A549 (cell line): ENCODE results near the gene DMRT1. TPM values are rescaled to one million over a fixed set of nuclear protein-coding genes. Genes with fewer than 3 reads are reported as not detected.

Experiments
- ATAC-seq, 2 experiments: fragments of 200-7000 bp in 1 of 2; fragments of >200 bp in 1 of 2; cut with Nextera tagmentation in 1 of 2; cut with Tn5 transposase in 1 of 2; 3 replicates each; pipeline versions ENCODE4 v1.8.0 to v1.9.1; 2018 to 2020; ENCODE audit warnings: mild to moderate bottlenecking in 1 of 2, moderate library complexity in 1 of 2
- CTCF ChIA-PET: fragments of 300-600 bp; sonication (Branson Sonifier 250); formaldehyde crosslinking; extraction: SDS; loops from one replicate; lab custom pipeline; 2021; ENCODE audit warnings: antibody characterized with exemption, inconsistent platforms; lab: Yijun Ruan, JAX
- POLR2A ChIA-PET: fragments of 350-600 bp; formaldehyde crosslinking; extraction: SDS; loops from one replicate; lab custom pipeline; 2021; ENCODE audit warnings: antibody characterized with exemption, inconsistent platforms; lab: Yijun Ruan, JAX
- DNase-seq, 2 experiments: peaks; one replicate each; pipeline versions ENCODE4 v3.0.0 to v3.0.0-alpha.2; 2011 to 2016; ENCODE audit warnings: low read depth in 1 of 2, low spot score in 1 of 2
- FAIRE-seq: peaks from 2 replicates; lab custom pipeline; 2011; peaks lifted over from hg19 to GRCh38; lab: Jason Lieb, UNC
- H3K27ac ChIP-seq, 2 experiments: fragments of >200 bp; sonication (Bioruptor Twin); formaldehyde crosslinking; 3 replicates each; pipeline ENCODE4 v1.5.1; 2016 to 2017
- H3K4me1 ChIP-seq: fragments of >200 bp; sonication (Bioruptor Twin); formaldehyde crosslinking; 3 replicates; pipeline ENCODE4 v1.6.1; 2016
- H3K4me2 ChIP-seq: fragments of >200 bp; sonication (Bioruptor Twin); formaldehyde crosslinking; 3 replicates; pipeline ENCODE4 v1.6.1; 2016
- H3K4me3 ChIP-seq: fragments of >200 bp; sonication (Bioruptor Twin); formaldehyde crosslinking; 3 replicates; pipeline ENCODE4 v1.5.1; 2016
- H3K9me3 ChIP-seq: fragments of >200 bp; sonication (Bioruptor Twin); formaldehyde crosslinking; 3 replicates; pipeline ENCODE4 v1.6.1; 2016
- BCL3 ChIP-seq: fragments of >200 bp; sonication (Bioruptor Twin); formaldehyde crosslinking; IDR thresholded peaks from 3 replicates; pipeline ENCODE4 v1.6.1; 2016
- CBX2 ChIP-seq: fragments of 200-600 bp; sonication (generic); IDR thresholded peaks from 2 replicates; pipeline ENCODE4 v1.6.1; 2016; ENCODE audit warnings: low read depth, mild to moderate bottlenecking, borderline replicate concordance
- CBX8 ChIP-seq: fragments of 200-600 bp; sonication (generic); IDR thresholded peaks from 2 replicates; pipeline ENCODE4 v1.6.1; 2016
- CEBPB ChIP-seq, 2 experiments: fragments of >200 bp in 1 of 2; sonication (Bioruptor Twin) in 1 of 2; formaldehyde crosslinking in 1 of 2; IDR thresholded peaks; 2 replicates each; pipeline ENCODE4 v1.6.1; 2012 to 2016
- CHD2 ChIP-seq: fragments of 150-350 bp; IDR thresholded peaks from 2 replicates; pipeline ENCODE4 v1.6.1; 2014; ENCODE audit warnings: low read length; ENCODE audit not compliant: partially characterized antibody
- E2F6 ChIP-seq: IDR thresholded peaks from 2 replicates; pipeline ENCODE4 v1.6.1; 2012; ENCODE audit warnings: low read depth, borderline replicate concordance
- EP300 ChIP-seq, 2 experiments: fragments of >200 bp; sonication (Bioruptor Twin); formaldehyde crosslinking; IDR thresholded peaks; 2 replicates in 1 of 2; 3 replicates in 1 of 2; pipeline ENCODE4 v1.6.1; 2016 to 2017
- FOSB ChIP-seq: fragments of 250-450 bp; sonication (Bioruptor Pico); IDR thresholded peaks from 2 replicates; pipeline ENCODE4 v1.5.0; 2020; ENCODE audit warnings: mild to moderate bottlenecking, moderate library complexity
- FOSL2 ChIP-seq, 2 experiments: fragments of 450-650 bp in 1 of 2; fragments of >200 bp in 1 of 2; sonication (Bioruptor Twin) in 1 of 2; formaldehyde crosslinking; IDR thresholded peaks; 2 replicates each; pipeline versions ENCODE4 v1.5.0 to v1.6.1; 2016 to 2020; ENCODE audit warnings: mild to moderate bottlenecking in 1 of 2, moderate library complexity in 1 of 2
- HOXB5 ChIP-seq: fragments of 250-450 bp; sonication (Bioruptor Pico); IDR thresholded peaks from 2 replicates; pipeline ENCODE4 v1.5.0; 2020; ENCODE audit warnings: mild to moderate bottlenecking, moderate library complexity
- JUN ChIP-seq, 2 experiments: fragments of >200 bp; sonication (Bioruptor Twin); formaldehyde crosslinking; IDR thresholded peaks; 2 replicates in 1 of 2; 3 replicates in 1 of 2; pipeline ENCODE4 v1.6.1; 2016 to 2017
- KDM1A ChIP-seq: fragments of 200-600 bp; sonication (generic); IDR thresholded peaks from 2 replicates; pipeline ENCODE4 v1.6.1; 2016; ENCODE audit warnings: low read depth, mild to moderate bottlenecking
- KDM5A ChIP-seq: fragments of 200-600 bp; sonication (generic); IDR thresholded peaks from 2 replicates; pipeline ENCODE4 v1.6.1; 2016; ENCODE audit warnings: antibody characterized with exemption, mild to moderate bottlenecking
- MAFK ChIP-seq: fragments of 450-650 bp; IDR thresholded peaks from 2 replicates; pipeline ENCODE4 v1.6.1; 2014; ENCODE audit not compliant: partially characterized antibody
- NR3C1 ChIP-seq: fragments of >200 bp; sonication (Bioruptor Twin); formaldehyde crosslinking; IDR thresholded peaks from 3 replicates; pipeline ENCODE4 v1.6.1; 2017
- PBX3 ChIP-seq: IDR thresholded peaks from 2 replicates; pipeline ENCODE4 v1.6.1; 2012
- RAD21 ChIP-seq, 2 experiments: fragments of >200 bp in 1 of 2; sonication (Bioruptor Twin) in 1 of 2; formaldehyde crosslinking in 1 of 2; IDR thresholded peaks in 1 of 2; conservative IDR thresholded peaks in 1 of 2; 2 replicates in 1 of 2; 3 replicates in 1 of 2; pipeline ENCODE4 v1.6.1; 2012 to 2018; ENCODE audit warnings: inconsistent platforms in 1 of 2
- REST ChIP-seq: fragments of 200-600 bp; sonication (generic); IDR thresholded peaks from 2 replicates; pipeline ENCODE4 v1.6.1; 2016; ENCODE audit warnings: antibody characterized with exemption, mild to moderate bottlenecking, moderate library complexity
- RFX5 ChIP-seq: fragments of 450-650 bp; IDR thresholded peaks from 2 replicates; pipeline ENCODE4 v1.7.1; 2014; ENCODE audit warnings: antibody characterized with exemption, mild to moderate bottlenecking, moderate library complexity
- TP53 ChIP-seq: fragments of 250-450 bp; sonication (Bioruptor Pico); IDR thresholded peaks from 2 replicates; pipeline ENCODE4 v1.5.0; 2021; ENCODE audit warnings: mild to moderate bottlenecking, moderate library complexity
- ZC3H11A ChIP-seq: fragments of 450-650 bp; IDR thresholded peaks from 2 replicates; pipeline ENCODE4 v1.6.1; 2014; ENCODE audit warnings: antibody characterized with exemption, mild to moderate bottlenecking
- ZFP36 ChIP-seq: fragments of 450-650 bp; IDR thresholded peaks from 2 replicates; pipeline ENCODE4 v1.6.1; 2014; ENCODE audit warnings: borderline replicate concordance; ENCODE audit not compliant: partially characterized antibody
- ZSCAN20 ChIP-seq: fragments of 250-450 bp; sonication (Bioruptor Pico); IDR thresholded peaks from 2 replicates; pipeline ENCODE4 v1.8.0; 2022; ENCODE audit warnings: mild to moderate bottlenecking, moderate library complexity
- WGBS: methylation state at CpG from one replicate; pipeline ENCODE4 v1.1.6; 2017; ENCODE audit errors: missing lambda C conversion rate; 5-methylcytosine and 5-hydroxymethylcytosine counted together
- polyA plus RNA-seq, 4 experiments: library from polyadenylated mRNA; depleted of rRNA in 3 of 4; stranded (reverse); fragments of >200 nt; fragmentation: RNase III in 1 of 4; extraction: RNeasy Plus Mini Kit Qiagen cat#74134 plus additional on column Dnase treatment in 1 of 4; gene quantifications; 2 replicates in 3 of 4; 3 replicates in 1 of 4; pipeline ENCODE4 v1.2.3, GENCODE V29; 2011 to 2017

DMRT1 gene
- polyA plus RNA-seq, 2 of the 4 experiments (the other 2 are of a cell fraction): not detected

GRCh38 chr9:800591-801150 is 40.8 kb upstream of the DMRT1 start (continued):
- no peak for TF ChIP-seq NR3C1
- no peak for TF ChIP-seq MAFK
- no peak for TF ChIP-seq CBX2
- TF ChIP-seq RFX5: no peak
- no peak for TF ChIP-seq REST

- H3K4me3 ChIP-seq: no peak overlapping the region
- ATAC-seq: no peak
- no peak overlapping the region for H3K27ac ChIP-seq
- no peak for FAIRE-seq
- CTCF ChIA-PET: interaction anchor here (0.6 to 1.1 kb wide), 2 partner anchors 15 to 37 kb away, joined by 3 to 5 read pairs; no protein-coding TSS in a partner anchor
- WGBS: 63% methylated on average over 11 of the region's 11 CpGs
- H3K9me3 ChIP-seq: no peaks in the 10 kb centered on the region
- DNase-seq: no peak
- H3K4me2 ChIP-seq: no peak overlapping the region
- H3K4me1 ChIP-seq: no peaks in the 10 kb centered on the region
- no peak for TF ChIP-seq E2F6
- TF ChIP-seq JUN (IDR thresholded peaks at IDR 0.05): no peak
- TF ChIP-seq TP53 (CRISPR knock-in tag): no peak
- TF ChIP-seq CBX8: no peak
- POLR2A ChIA-PET: no interaction called here
These were observed 40.0 kb upstream of the DMRT1 start for GRCh38 chr9:801399-802071.

- no peaks in the 10 kb centered on the region for H3K9me3 ChIP-seq
- ATAC-seq: no peak
- no peak for DNase-seq
- H3K4me1 ChIP-seq: no peaks in the 10 kb centered on the region
- no peak for FAIRE-seq
- ChIA-PET POLR2A (no interaction called here), CTCF (interaction anchor here (0.5 to 1.8 kb wide), 8 partner anchors 14 to 456 kb away, joined by 3 to 9 read pairs (median 4); no protein-coding TSS in a partner anchor)
- no peak overlapping the region for H3K27ac ChIP-seq
- TF ChIP-seq ZFP36: no peak
- TF ChIP-seq KDM1A: no peak
- TF ChIP-seq ZSCAN20 (CRISPR knock-in tag): no peak
- no peak for TF ChIP-seq CHD2
- TF ChIP-seq FOSL2 (IDR thresholded peaks at IDR 0.05): no peak
- TF ChIP-seq FOSL2 (CRISPR knock-in tag; IDR thresholded peaks at IDR 0.05): no peak
- no peak for TF ChIP-seq RFX5
- TF ChIP-seq EP300 (IDR thresholded peaks at IDR 0.05): no peak
- TF ChIP-seq KDM5A: no peak
- no peak for TF ChIP-seq CEBPB (IDR thresholded peaks at IDR 0.05)
- TF ChIP-seq BCL3: no peak
- no peak for TF ChIP-seq FOSB (CRISPR knock-in tag)
- TF ChIP-seq HOXB5 (CRISPR knock-in tag): no peak
- TF ChIP-seq PBX3: no peak
- TF ChIP-seq RAD21 (conservative IDR thresholded peaks at IDR 0.05 in 1 of 2, IDR thresholded peaks at IDR 0.05 in 1 of 2): no peak
- no peak for TF ChIP-seq MAFK
- no peak for TF ChIP-seq ZC3H11A
- TF ChIP-seq, all 56 proteins: peak for 0
- H3K4me2 ChIP-seq: no peak overlapping the region
- H3K4me3 ChIP-seq: no peak overlapping the region
These were observed 37.5 kb upstream of the DMRT1 start for GRCh38 chr9:804026-804425.
